C4-2B (cell line): ENCODE measurements around the gene FAM53B.

Experiments
- ZFX ChIP-seq: fragments of 450-650 bp; IDR thresholded peaks from 2 replicates; pipeline ENCODE4 v1.6.1; 2017
- TF ChIP-seq, protein P1 (sequence below): fragments of 450-650 bp; conservative IDR thresholded peaks from 2 replicates; pipeline ENCODE4 v1.5.1; 2017; ENCODE audit warnings: mild to moderate bottlenecking

DNA sequence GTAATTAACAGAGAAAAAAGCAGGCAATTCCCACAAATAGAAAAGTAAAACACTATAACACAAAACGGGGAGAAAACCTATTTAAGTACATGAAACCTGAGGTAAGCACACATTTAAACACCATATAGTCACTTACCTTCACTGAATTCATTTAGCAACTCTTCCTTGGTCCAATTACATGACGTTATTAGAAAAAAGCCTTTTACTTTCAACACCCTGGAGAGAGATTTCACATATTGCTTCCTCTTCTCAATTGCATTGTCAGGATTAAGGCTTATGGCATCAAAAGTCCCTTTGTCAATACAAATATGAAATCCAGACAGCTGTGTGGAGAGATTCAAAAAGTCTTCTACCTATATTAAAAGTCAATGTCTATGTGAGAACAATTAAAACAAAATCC lies 21.1 kb upstream of the FAM53B start:
- TF ChIP-seq, protein P1, sequence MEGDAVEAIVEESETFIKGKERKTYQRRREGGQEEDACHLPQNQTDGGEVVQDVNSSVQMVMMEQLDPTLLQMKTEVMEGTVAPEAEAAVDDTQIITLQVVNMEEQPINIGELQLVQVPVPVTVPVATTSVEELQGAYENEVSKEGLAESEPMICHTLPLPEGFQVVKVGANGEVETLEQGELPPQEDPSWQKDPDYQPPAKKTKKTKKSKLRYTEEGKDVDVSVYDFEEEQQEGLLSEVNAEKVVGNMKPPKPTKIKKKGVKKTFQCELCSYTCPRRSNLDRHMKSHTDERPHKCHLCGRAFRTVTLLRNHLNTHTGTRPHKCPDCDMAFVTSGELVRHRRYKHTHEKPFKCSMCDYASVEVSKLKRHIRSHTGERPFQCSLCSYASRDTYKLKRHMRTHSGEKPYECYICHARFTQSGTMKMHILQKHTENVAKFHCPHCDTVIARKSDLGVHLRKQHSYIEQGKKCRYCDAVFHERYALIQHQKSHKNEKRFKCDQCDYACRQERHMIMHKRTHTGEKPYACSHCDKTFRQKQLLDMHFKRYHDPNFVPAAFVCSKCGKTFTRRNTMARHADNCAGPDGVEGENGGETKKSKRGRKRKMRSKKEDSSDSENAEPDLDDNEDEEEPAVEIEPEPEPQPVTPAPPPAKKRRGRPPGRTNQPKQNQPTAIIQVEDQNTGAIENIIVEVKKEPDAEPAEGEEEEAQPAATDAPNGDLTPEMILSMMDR: no peak
- no peak for TF ChIP-seq ZFX
